CD4-positive, alpha-beta memory T cell (primary cell): ENCODE results near the gene CTSV. TPM values are rescaled to one million over a fixed set of nuclear protein-coding genes. Genes with fewer than 3 reads are reported as not detected.
"Not testable (repeated sequence)": the region's sequence is repeated elsewhere in the genome, so short reads cannot be mapped to it uniquely, and the experiment has no call there.

Experiments
- CTCF ChIA-PET: fragments of 350-600 bp; sonication (Branson Sonifier 250); formaldehyde crosslinking; loops from one replicate; lab custom pipeline; 2021; ENCODE audit warnings: inconsistent platforms; ENCODE audit not compliant: partially characterized antibody; lab: Charles Lee
- POLR2A ChIA-PET: fragments of 350-600 bp; sonication (Branson Sonifier 250); formaldehyde crosslinking; loops from one replicate; lab custom pipeline; 2021; ENCODE audit not compliant: partially characterized antibody; lab: Charles Lee
- DNase-seq, 5 donors: peaks; one replicate each; pipeline versions ENCODE4 v3.0.0 to v3.0.0-alpha.2; 2020 to 2022; ENCODE audit warnings: mixed read lengths in 1 of 5
- H3K27ac ChIP-seq: one replicate; pipeline ENCODE4 v1.7.0; 2013; ENCODE audit warnings: low read depth, low read length
- H3K27me3 ChIP-seq: 2 replicates; pipeline ENCODE4 v1.7.0; 2013; ENCODE audit warnings: mild to moderate bottlenecking, low read length, moderate library complexity; ENCODE audit not compliant: insufficient read depth
- H3K36me3 ChIP-seq: 2 replicates; pipeline ENCODE4 v1.7.0; 2013; ENCODE audit warnings: mild to moderate bottlenecking, low read length, moderate library complexity; ENCODE audit not compliant: insufficient read depth
- H3K4me1 ChIP-seq: 2 replicates; pipeline ENCODE4 v1.7.0; 2013; ENCODE audit warnings: mild to moderate bottlenecking, low read length, moderate library complexity; ENCODE audit not compliant: insufficient read depth
- H3K4me3 ChIP-seq, 2 donors: one replicate each; pipeline ENCODE4 v1.7.0; 2013; ENCODE audit warnings: low read length in 2 of 2, mild to moderate bottlenecking in 1 of 2
- H3K9me3 ChIP-seq, 2 donors: one replicate each; pipeline ENCODE4 v1.7.0; 2013; ENCODE audit warnings: low read length in 2 of 2, control low read depth in 1 of 2; ENCODE audit not compliant: control insufficient read depth in 1 of 2
- H3K27ac Mint-ChIP-seq, 7 donors: one replicate each; pipeline ENCODE4 v1.8.0; 2020 to 2021; ENCODE audit warnings: mixed read lengths in 7 of 7, mild to moderate bottlenecking in 6 of 7, inconsistent platforms in 3 of 7, moderate library complexity in 3 of 7
- H3K27me3 Mint-ChIP-seq, 2 donors: one replicate each; pipeline ENCODE4 v1.8.0; 2020 to 2021; ENCODE audit warnings: mixed read lengths in 2 of 2
- H3K36me3 Mint-ChIP-seq, 2 donors: one replicate each; pipeline ENCODE4 v1.8.0; 2020 to 2021; ENCODE audit warnings: mixed read lengths in 2 of 2, inconsistent platforms in 1 of 2, mild to moderate bottlenecking in 1 of 2
- H3K4me1 Mint-ChIP-seq, 4 donors: one replicate each; pipeline ENCODE4 v1.8.0; 2020 to 2021; ENCODE audit warnings: mixed read lengths in 4 of 4, mild to moderate bottlenecking in 1 of 4
- H3K4me3 Mint-ChIP-seq, 8 donors: one replicate each; pipeline ENCODE4 v1.8.0; 2020 to 2021; ENCODE audit warnings: mixed read lengths in 8 of 8, mild to moderate bottlenecking in 7 of 8, moderate library complexity in 6 of 8, inconsistent platforms in 3 of 8
- H3K9me3 Mint-ChIP-seq, 8 donors: one replicate each; pipeline ENCODE4 v1.8.0; 2020 to 2021; ENCODE audit warnings: mixed read lengths in 8 of 8, mild to moderate bottlenecking in 5 of 8, inconsistent platforms in 3 of 8, moderate library complexity in 1 of 8
- intact Hi-C: fragments of 100-400 bp; cut with micrococcal nuclease; formaldehyde crosslinking; loops from one replicate; pipeline ENCODE4 v1.15.1; 2023
- polyA plus RNA-seq, 2 donors: library from polyadenylated mRNA; unstranded; fragments of 300-500 nt; fragmentation: Illumina TruSeq; gene quantifications; one replicate each; pipeline ENCODE4 v1.2.3, GENCODE V29; 2021
- total RNA-seq, 2 experiments: library from RNA; stranded (reverse); gene quantifications; one replicate each; pipeline ENCODE4 v1.2.3, GENCODE V29; 2021

The CTSV gene
- total and polyA plus RNA-seq, 4 experiments from 2014 or later, result not detected

DNA sequence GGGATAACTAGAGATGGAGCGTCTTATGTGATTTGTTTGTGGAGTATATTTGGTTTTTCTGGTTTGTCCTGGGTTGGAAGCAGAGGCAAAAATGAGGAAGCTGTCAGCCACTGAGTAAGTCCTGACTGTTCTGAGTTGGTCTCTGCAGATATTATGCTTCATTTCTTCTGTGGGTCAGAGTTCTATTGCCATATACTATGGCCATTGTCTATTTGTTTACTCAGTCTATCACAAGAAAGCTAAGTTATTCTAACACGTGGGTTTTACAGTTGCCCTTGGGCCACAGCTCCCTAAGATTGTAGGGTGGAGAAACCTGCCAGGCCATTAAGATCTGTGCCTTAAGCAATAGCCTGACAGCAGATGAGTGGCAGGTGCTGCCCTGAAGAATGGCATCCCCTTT is 3.0 kb upstream of the CTSV start:
- peaks cover 4% of the 10 kb centered on the region for H3K27me3 ChIP-seq
- no peak for DNase-seq
- no peak overlapping the region for H3K27ac Mint-ChIP-seq
- intact Hi-C loops, result no loop called here
- peaks cover 10% of the 10 kb centered on the region for H3K4me1 ChIP-seq
- no peaks in the 10 kb centered on the region for H3K9me3 ChIP-seq
- peaks cover 44 to 54% of the 10 kb centered on the region in 2 donors for H3K27me3 Mint-ChIP-seq
- no peak overlapping the region for H3K27ac ChIP-seq
- H3K36me3 ChIP-seq, result no peaks in the 10 kb centered on the region
- peaks cover 0 to 9% (median 2%) of the 10 kb centered on the region in 8 donors for H3K9me3 Mint-ChIP-seq
- CTCF ChIA-PET, result no interaction called here
- H3K4me3 Mint-ChIP-seq, result no peak overlapping the region
- POLR2A ChIA-PET, result no interaction called here
- no peak overlapping the region for H3K4me3 ChIP-seq
- peaks cover 3 to 12% (median 7%) of the 10 kb centered on the region in 4 donors for H3K4me1 Mint-ChIP-seq
- H3K36me3 Mint-ChIP-seq, result no peaks in the 10 kb centered on the region

- peaks cover 4% of the 10 kb centered on the region for H3K27me3 ChIP-seq
- no peak overlapping the region for H3K27ac Mint-ChIP-seq
- peaks cover 10% of the 10 kb centered on the region for H3K4me1 ChIP-seq
- peaks cover 38 to 46% of the 10 kb centered on the region in 2 donors for H3K27me3 Mint-ChIP-seq
- ChIA-PET POLR2A (no interaction called here), CTCF (no interaction called here)
- no peaks in the 10 kb centered on the region for H3K36me3 ChIP-seq
- no peak for DNase-seq
- H3K36me3 Mint-ChIP-seq, result no peaks in the 10 kb centered on the region
- peaks cover 3 to 12% (median 7%) of the 10 kb centered on the region in 4 donors for H3K4me1 Mint-ChIP-seq
- H3K27ac ChIP-seq, result no peak overlapping the region
- intact Hi-C loops, result loop anchor here (10.0 kb wide), 1 partner anchor 185 kb away; the partner anchor contains the start of gene ZNF782
- H3K9me3 ChIP-seq, result no peaks in the 10 kb centered on the region
- peaks cover 0 to 9% (median 2%) of the 10 kb centered on the region in 8 donors for H3K9me3 Mint-ChIP-seq
- peak overlapping the region in 1 of 2 donors; percentile 43 for H3K4me3 ChIP-seq
- peak overlapping the region; percentile 62 to 81 (median 78) for H3K4me3 Mint-ChIP-seq
Observed at GRCh38 chr9:97039514-97039860, 545 bp upstream of the CTSV start.

GRCh38 chr9:97023505-97023904 is 15.4 kb downstream of the CTSV start:
- H3K36me3 ChIP-seq, H3K4me3 ChIP-seq, H3K4me3 Mint-ChIP-seq, H3K4me1 Mint-ChIP-seq, H3K9me3 ChIP-seq, H3K4me1 ChIP-seq, intact Hi-C loops, H3K36me3 Mint-ChIP-seq, H3K27me3 ChIP-seq, H3K9me3 Mint-ChIP-seq, DNase-seq, H3K27ac ChIP-seq, CTCF ChIA-PET, H3K27ac Mint-ChIP-seq, POLR2A ChIA-PET: not testable (repeated sequence)
- H3K27me3 Mint-ChIP-seq, result peaks cover 2 to 10% of the 10 kb centered on the region in 2 donors

DNA sequence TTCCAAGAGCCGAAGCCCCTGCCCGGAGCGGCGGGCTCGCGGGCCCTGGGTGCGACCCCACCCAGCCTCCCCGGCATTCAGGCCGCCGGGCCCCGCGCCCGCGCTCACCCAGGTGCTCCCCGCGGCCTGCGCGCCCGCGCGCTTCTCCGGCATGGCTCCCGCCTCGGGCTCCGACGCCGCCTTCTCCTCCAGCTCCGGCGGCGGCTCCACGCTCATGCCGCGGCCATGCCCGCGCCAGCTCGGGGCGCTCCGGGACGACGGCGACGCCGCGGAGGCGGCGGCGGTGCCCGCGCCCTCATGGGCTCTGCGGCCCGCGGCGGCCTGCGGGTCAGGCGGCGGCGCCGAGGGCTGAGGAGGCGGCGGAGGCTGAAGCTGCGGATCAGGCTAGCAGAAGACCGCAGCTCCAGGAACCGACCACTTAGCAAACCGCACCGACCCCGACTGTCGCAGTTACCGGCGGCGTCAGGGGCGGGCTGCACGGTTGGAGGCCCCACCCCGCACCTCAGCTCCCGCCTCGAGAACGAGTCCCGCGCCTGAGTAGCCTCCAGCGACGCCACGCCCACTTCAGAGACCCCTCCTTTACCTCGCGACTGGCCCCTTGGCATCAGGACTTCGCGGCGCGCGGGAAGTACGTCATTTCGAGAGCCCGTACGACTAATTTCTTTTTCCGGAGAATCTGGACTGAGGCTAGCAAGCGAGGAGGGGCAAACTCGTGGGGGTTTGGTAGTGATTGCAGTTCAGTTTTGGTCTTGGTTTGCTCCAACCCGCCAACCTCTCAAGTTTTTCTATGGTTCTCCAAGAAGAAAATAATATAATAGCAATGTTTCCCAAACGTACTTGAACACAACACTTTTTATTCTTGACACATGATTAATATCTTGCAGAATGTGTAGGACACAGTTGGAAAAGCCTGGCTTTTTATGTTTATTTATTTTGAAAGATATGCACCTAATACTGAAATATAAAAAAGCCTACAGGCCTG is 25.5 kb downstream of the CTSV start:
- H3K27me3 Mint-ChIP-seq, H3K4me1 ChIP-seq, CTCF ChIA-PET, H3K36me3 Mint-ChIP-seq, POLR2A ChIA-PET, H3K9me3 ChIP-seq, H3K27me3 ChIP-seq, H3K9me3 Mint-ChIP-seq, H3K36me3 ChIP-seq, intact Hi-C loops: not testable (repeated sequence)
- peak; percentile 75 to 84 (median 79) for DNase-seq
- Histone ChIP-seq H3K4me3 (peak overlapping the region in 1 of 2 donors; percentile 63), H3K27ac (peak overlapping the region; percentile 44)
- peak overlapping the region; percentile 91 to 96 (median 95) for H3K27ac Mint-ChIP-seq
- peaks cover 5 to 18% (median 15%) of the 10 kb centered on the region in 4 donors for H3K4me1 Mint-ChIP-seq
- peak overlapping the region; percentile 91 to 95 (median 93) for H3K4me3 Mint-ChIP-seq

DNA sequence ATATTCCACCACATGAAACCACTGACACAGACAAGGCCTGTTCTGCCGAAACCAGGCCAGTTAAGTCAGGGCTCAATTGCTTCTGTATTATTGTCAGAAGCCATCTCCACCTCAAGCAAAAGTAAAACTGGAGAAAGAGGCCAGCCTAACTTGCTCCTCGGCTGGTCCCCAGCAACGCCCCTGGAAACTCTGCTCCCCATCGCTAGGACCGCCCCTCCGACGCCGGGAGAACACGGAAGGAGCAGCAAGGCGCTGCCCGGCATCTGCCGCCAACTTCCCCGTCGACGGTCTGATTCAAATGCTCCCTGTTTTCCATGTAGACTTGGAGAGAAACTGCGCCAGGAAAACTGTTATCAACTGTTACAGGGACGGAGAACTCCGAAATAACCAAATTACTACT is 26.3 kb downstream of the CTSV start:
- peak overlapping the region; percentile 15 for H3K27ac ChIP-seq
- CTCF ChIA-PET, intact Hi-C loops: not testable (repeated sequence)

GRCh38 chr9:97002195-97002594 is 36.7 kb downstream of the CTSV start:
- POLR2A ChIA-PET, H3K27ac ChIP-seq, H3K27me3 ChIP-seq, H3K36me3 ChIP-seq, intact Hi-C loops, H3K27ac Mint-ChIP-seq, H3K4me3 ChIP-seq, H3K4me1 ChIP-seq, H3K36me3 Mint-ChIP-seq, DNase-seq, H3K9me3 ChIP-seq, H3K27me3 Mint-ChIP-seq, CTCF ChIA-PET, H3K9me3 Mint-ChIP-seq: not testable (repeated sequence)
- Mint-ChIP-seq H3K4me1 (peaks cover 22 to 56% (median 35%) of the 10 kb centered on the region in 4 donors), H3K4me3 (peak overlapping the region in 1 of 8 donors; percentile 8)

More for the DNA sequence above, 26.3 kb downstream of the CTSV start:
- H3K4me1 ChIP-seq, POLR2A ChIA-PET, H3K27me3 Mint-ChIP-seq, H3K9me3 Mint-ChIP-seq, H3K36me3 Mint-ChIP-seq, H3K9me3 ChIP-seq, H3K27me3 ChIP-seq, H3K36me3 ChIP-seq: not testable (repeated sequence)
- Mint-ChIP-seq H3K4me1 (peaks cover 5 to 18% (median 15%) of the 10 kb centered on the region in 4 donors), H3K27ac (peak overlapping the region; percentile 90 to 93 (median 91)), H3K4me3 (peak overlapping the region; percentile 88 to 92 (median 90))
- DNase-seq, result peak in 3 of 5 donors; percentile 15 to 26 (median 19)
- peak overlapping the region in 1 of 2 donors; percentile 35 for H3K4me3 ChIP-seq

DNA sequence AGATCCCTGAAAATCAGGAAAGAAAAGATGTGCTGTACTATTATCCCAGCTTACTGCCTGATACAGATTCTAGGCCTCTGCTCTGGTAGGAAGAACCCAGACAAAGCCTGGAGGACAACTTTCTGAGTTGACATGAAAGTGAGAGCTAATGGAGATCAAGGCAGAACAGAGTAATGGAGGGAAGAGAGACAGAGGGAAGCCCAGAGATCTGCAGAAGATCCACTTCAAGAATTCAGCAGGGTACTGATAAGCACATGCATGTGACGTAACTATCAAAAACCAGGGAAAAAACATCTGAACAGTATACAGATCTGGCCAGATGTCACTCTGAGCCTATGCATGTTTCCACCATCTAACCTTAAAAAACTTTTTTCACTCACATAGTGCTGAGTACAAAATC is 37.6 kb downstream of the CTSV start:
- H3K27me3 Mint-ChIP-seq, H3K4me3 ChIP-seq, DNase-seq, H3K9me3 ChIP-seq, CTCF ChIA-PET, H3K27me3 ChIP-seq, intact Hi-C loops, POLR2A ChIA-PET, H3K27ac ChIP-seq, H3K4me1 ChIP-seq, H3K36me3 ChIP-seq, H3K36me3 Mint-ChIP-seq, H3K27ac Mint-ChIP-seq, H3K9me3 Mint-ChIP-seq: not testable (repeated sequence)
- Mint-ChIP-seq H3K4me3 (peak overlapping the region in 3 of 8 donors; percentile 24 to 29 (median 25)), H3K4me1 (peaks cover 22 to 59% (median 37%) of the 10 kb centered on the region in 4 donors)
